T-cell (primary cell): ENCODE measurements around the gene RALB. TPM values are rescaled to one million over a fixed set of nuclear protein-coding genes. Genes with fewer than 3 reads are reported as not detected.

ENCODE experiments used
- ATAC-seq, 4 experiments: fragments of 200-7000 bp in 3 of 4; fragments of 150-1000 bp in 1 of 4; cut with Tn5 transposase; replicated peaks in 1 of 4; 1 replicate in 3 of 4; 2 replicates in 1 of 4; pipeline ENCODE4 v1.10.0; 2021; ENCODE audit warnings: moderate library complexity in 3 of 4, mild to moderate bottlenecking in 2 of 4, moderate number of reproducible peaks in 1 of 4
- CTCF ChIA-PET, 2 donors: fragments of 300-600 bp; sonication (Branson Sonifier 250); formaldehyde crosslinking; loops; one replicate each; lab custom pipeline; 2022; ENCODE audit warnings: antibody characterized with exemption in 2 of 2; lab: Charles Lee
- POLR2A ChIA-PET, 2 donors: fragments of 300-600 bp; sonication (Branson Sonifier 250); formaldehyde crosslinking; loops; one replicate each; lab custom pipeline; 2022; ENCODE audit warnings: antibody characterized with exemption in 2 of 2; lab: Charles Lee
- DNase-seq, 35 experiments: peaks; one replicate each; pipeline versions ENCODE4 v3.0.0 to v3.0.0-alpha.2; 2013 to 2023
- H3K27ac ChIP-seq: one replicate; pipeline ENCODE4 v1.5.1; 2013; ENCODE audit warnings: low read length
- H3K27me3 ChIP-seq, 2 experiments: replicated peaks in 1 of 2; 1 replicate in 1 of 2; 2 replicates in 1 of 2; pipeline versions ENCODE4 v1.6.1 to v1.7.0; 2013; ENCODE audit warnings: low read length in 1 of 2, mixed read lengths in 1 of 2; ENCODE audit not compliant: control insufficient read depth in 2 of 2, insufficient read depth in 2 of 2; ENCODE audit errors: extremely low read depth in 1 of 2
- H3K36me3 ChIP-seq, 2 donors: 1 replicate in 1 of 2; 2 replicates in 1 of 2; pipeline versions ENCODE4 v1.6.1 to v1.7.0; 2013; ENCODE audit warnings: low read length in 1 of 2; ENCODE audit not compliant: control insufficient read depth in 2 of 2, insufficient read depth in 1 of 2; ENCODE audit errors: extremely low read depth in 1 of 2
- H3K4me1 ChIP-seq, 2 experiments: 1 replicate in 1 of 2; 2 replicates in 1 of 2; pipeline versions ENCODE4 v1.6.1 to v1.7.0; 2013; ENCODE audit warnings: low read length in 2 of 2, mixed read lengths in 1 of 2; ENCODE audit not compliant: insufficient read depth in 2 of 2, control insufficient read depth in 1 of 2; ENCODE audit errors: extremely low read depth in 1 of 2
- H3K4me3 ChIP-seq, 2 donors: 1 replicate in 1 of 2; 2 replicates in 1 of 2; pipeline versions ENCODE4 v1.5.1 to v1.7.0; 2013; ENCODE audit warnings: mild to moderate bottlenecking in 2 of 2, low read length in 1 of 2, moderate library complexity in 1 of 2; ENCODE audit not compliant: control insufficient read depth in 1 of 2; ENCODE audit errors: extremely low read depth in 1 of 2
- H3K9me3 ChIP-seq: 2 replicates; pipeline ENCODE4 v1.7.0; 2013
- H3K27ac Mint-ChIP-seq, 2 donors: one replicate each; pipeline ENCODE4 v1.8.0; 2020 to 2021; ENCODE audit warnings: mild to moderate bottlenecking in 2 of 2, mixed read lengths in 2 of 2
- H3K27me3 Mint-ChIP-seq, 2 donors: one replicate each; pipeline ENCODE4 v1.8.0; 2021 to 2022; ENCODE audit warnings: mixed read lengths in 2 of 2
- H3K36me3 Mint-ChIP-seq: one replicate; pipeline ENCODE4 v1.8.0; 2021; ENCODE audit warnings: mixed read lengths
- H3K4me1 Mint-ChIP-seq, 3 donors: one replicate each; pipeline ENCODE4 v1.8.0; 2020 to 2022; ENCODE audit warnings: mixed read lengths in 3 of 3, mild to moderate bottlenecking in 1 of 3
- H3K4me3 Mint-ChIP-seq, 3 donors: one replicate each; pipeline ENCODE4 v1.8.0; 2020 to 2022; ENCODE audit warnings: mild to moderate bottlenecking in 3 of 3, mixed read lengths in 3 of 3, moderate library complexity in 3 of 3
- H3K9me3 Mint-ChIP-seq, 3 donors: one replicate each; pipeline ENCODE4 v1.8.0; 2020 to 2022; ENCODE audit warnings: mixed read lengths in 3 of 3
- WGBS: methylation state at CpG from one replicate; pipeline ENCODE4 v1.1.5; 2013; ENCODE audit warnings: missing lambda C conversion rate; ENCODE audit not compliant: insufficient coverage; 5-methylcytosine and 5-hydroxymethylcytosine counted together
- total RNA-seq, 35 experiments: library from RNA in 6 of 35; stranded (reverse) in 6 of 35; fragments of 120-200 nt in 1 of 35; gene quantifications; one replicate each; pipeline versions ENCODE4 v1.2.1 to v1.2.4 and lab custom pipeline; 2013 to 2026

Gene RALB
- total RNA-seq, 5 donors from 2014 or later (not counting 1 experiment from before 2014, with no cell fraction given), result 10.3 to 20.1 (median 12.9) TPM

DNA sequence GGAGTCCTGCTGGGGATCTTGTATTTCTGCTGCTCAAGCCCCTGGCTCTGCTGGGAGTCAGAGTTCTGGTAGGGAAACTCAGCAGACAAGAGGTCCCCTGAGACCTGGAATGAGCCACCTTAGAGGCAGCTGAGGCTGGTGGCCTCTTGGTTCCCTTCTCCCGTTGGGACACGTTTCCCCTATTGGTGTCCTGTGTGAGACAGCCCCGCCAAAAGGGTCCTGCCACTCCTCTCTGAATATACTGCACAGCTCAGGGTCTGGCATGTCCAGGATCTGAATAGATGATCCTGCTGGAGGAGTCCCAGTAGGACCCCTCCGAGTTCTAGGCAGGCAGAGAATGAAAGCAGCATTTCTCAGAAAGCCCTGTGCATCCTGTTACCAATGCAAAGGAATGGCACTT is 2.0 kb upstream of the RALB start:
- Mint-ChIP-seq H3K27ac (no peak overlapping the region), H3K9me3 (no peaks in the 10 kb centered on the region), H3K4me3 (no peak overlapping the region), H3K4me1 (peaks cover 28 to 36% (median 28%) of the 10 kb centered on the region in 3 donors), H3K36me3 (no peaks in the 10 kb centered on the region), H3K27me3 (peaks cover 14 to 17% of the 10 kb centered on the region in 2 donors)
- peaks cover 6 to 16% of the 10 kb centered on the region in 2 experiments for H3K4me1 ChIP-seq
- no peaks in the 10 kb centered on the region for H3K36me3 ChIP-seq
- POLR2A ChIA-PET, result interaction anchor here in 1 of 2 donors (1.0 kb wide), 1 partner anchor 14 kb away, joined by 3 read pairs; no protein-coding TSS in a partner anchor
- DNase-seq (no peak), ATAC-seq (no peak)
- CTCF ChIA-PET, result interaction anchor here in 1 of 2 donors (2.0 kb wide), 1 partner anchor 18 kb away, joined by 12 read pairs; no protein-coding TSS in a partner anchor
- H3K27ac ChIP-seq, result no peak overlapping the region
- 93% methylated on average over 4 of the region's 4 CpGs for WGBS
- peaks cover 0 to 23% of the 10 kb centered on the region in 2 experiments for H3K27me3 ChIP-seq
- H3K9me3 ChIP-seq, result no peaks in the 10 kb centered on the region
- H3K4me3 ChIP-seq, result no peak overlapping the region

DNA sequence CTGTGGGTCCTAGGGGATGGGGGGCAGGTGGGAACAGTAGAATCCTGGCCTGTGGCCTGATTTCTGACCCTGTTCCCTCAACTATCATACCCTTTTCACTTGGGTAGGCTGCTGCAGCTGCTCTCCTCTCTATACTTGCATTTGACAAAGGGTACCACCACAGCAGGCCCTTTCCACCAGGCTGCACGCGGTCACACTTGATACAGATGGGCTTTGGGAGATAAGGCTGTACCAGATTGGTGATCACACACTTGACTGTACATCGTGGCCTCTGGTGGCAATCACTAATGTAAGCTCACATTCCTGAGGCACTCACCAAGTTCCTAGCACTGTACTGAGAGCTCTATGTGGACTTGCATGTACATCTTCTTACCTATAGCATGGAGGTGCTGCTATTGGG is 1.6 kb upstream of the RALB start:
- ATAC-seq, result no peak
- WGBS, result no CpG with 5 or more reads among the region's 3 CpGs
- Histone ChIP-seq H3K4me1 (peaks cover 6 to 16% of the 10 kb centered on the region in 2 experiments), H3K9me3 (no peaks in the 10 kb centered on the region), H3K36me3 (no peaks in the 10 kb centered on the region), H3K4me3 (no peak overlapping the region), H3K27ac (no peak overlapping the region), H3K27me3 (peaks cover 0 to 19% of the 10 kb centered on the region in 2 experiments)
- CTCF ChIA-PET, result interaction anchor here in 1 of 2 donors (2.0 kb wide), 1 partner anchor 19 kb away, joined by 12 read pairs; no protein-coding TSS in a partner anchor
- H3K4me3 Mint-ChIP-seq, result no peak overlapping the region
- no peaks in the 10 kb centered on the region for H3K9me3 Mint-ChIP-seq
- peaks cover 14 to 17% of the 10 kb centered on the region in 2 donors for H3K27me3 Mint-ChIP-seq
- H3K36me3 Mint-ChIP-seq, result peaks cover 3% of the 10 kb centered on the region
- no peak for DNase-seq
- peaks cover 33 to 39% (median 33%) of the 10 kb centered on the region in 3 donors for H3K4me1 Mint-ChIP-seq
- POLR2A ChIA-PET, result interaction anchor here (0.6 to 1.0 kb wide), 2 partner anchors 15 to 45 kb away, joined by 3 read pairs; no protein-coding TSS in a partner anchor
- H3K27ac Mint-ChIP-seq, result no peak overlapping the region

DNA sequence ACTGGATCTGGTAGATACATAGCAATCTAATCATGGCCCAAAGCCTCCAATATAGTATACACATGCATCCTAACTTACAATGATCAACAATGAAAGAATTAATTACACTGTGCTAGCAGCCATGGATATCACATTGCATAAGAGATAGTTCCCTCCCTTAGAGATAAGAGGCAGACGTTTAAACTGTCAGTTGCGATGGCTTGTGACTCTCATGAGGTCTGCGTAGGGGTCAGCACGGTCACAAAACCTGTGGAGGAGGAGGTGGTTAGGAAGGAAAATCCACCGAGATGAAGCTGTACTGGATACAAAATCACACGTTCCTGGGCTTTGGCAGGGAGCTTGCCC is 800 bp upstream of the RALB start:
- WGBS, result 39% methylated on average over 3 of the region's 6 CpGs
- ChIA-PET CTCF (interaction anchor here (0.9 to 2.0 kb wide), 5 partner anchors 20 to 239 kb away, joined by 3 to 12 read pairs (median 7); partner anchors contain the start of genes TMEM185B (in 2 of the 2) and EPB41L5 (in 1 of the 2)), POLR2A (interaction anchor here (0.6 to 1.5 kb wide), 5 partner anchors 20 to 267 kb away, joined by 3 to 8 read pairs (median 4); partner anchors contain the start of gene TMEM185B (in 1 of the 2))
- ATAC-seq, result no peak
- peak overlapping the region; percentile 96 for H3K27ac Mint-ChIP-seq
- Histone ChIP-seq H3K4me1 (peaks cover 6 to 16% of the 10 kb centered on the region in 2 experiments), H3K9me3 (no peaks in the 10 kb centered on the region), H3K36me3 (no peaks in the 10 kb centered on the region), H3K27ac (peak overlapping the region; percentile 59), H3K27me3 (peaks cover 0 to 11% of the 10 kb centered on the region in 2 experiments), H3K4me3 (peak overlapping the region; percentile 82 to 97)
- no peak for DNase-seq
- H3K36me3 Mint-ChIP-seq, result peaks cover 7% of the 10 kb centered on the region
- peaks cover 10 to 12% of the 10 kb centered on the region in 2 donors for H3K27me3 Mint-ChIP-seq
- H3K4me1 Mint-ChIP-seq, result peaks cover 40 to 45% (median 40%) of the 10 kb centered on the region in 3 donors
- peak overlapping the region; percentile 98 to 100 (median 100) for H3K4me3 Mint-ChIP-seq
- no peaks in the 10 kb centered on the region for H3K9me3 Mint-ChIP-seq

- Mint-ChIP-seq H3K9me3 (no peaks in the 10 kb centered on the region), H3K4me1 (peaks cover 52 to 58% (median 53%) of the 10 kb centered on the region in 3 donors), H3K4me3 (peak overlapping the region; percentile 85 to 100 (median 93)), H3K36me3 (peaks cover 11% of the 10 kb centered on the region), H3K27ac (peak overlapping the region; percentile 64 to 84), H3K27me3 (peaks cover 4 to 7% of the 10 kb centered on the region in 2 donors)
- peak in 25 of 35 experiments; percentile 6 to 60 (median 20) for DNase-seq
- no peaks in the 10 kb centered on the region for H3K9me3 ChIP-seq
- POLR2A ChIA-PET, result interaction anchor here in 1 of 2 donors (1.5 kb wide), 1 partner anchor 22 kb away, joined by 8 read pairs; no protein-coding TSS in a partner anchor
- H3K4me1 ChIP-seq, result peaks cover 6 to 16% of the 10 kb centered on the region in 2 experiments
- ATAC-seq, result peak; percentile 33 to 50 (median 48)
- H3K36me3 ChIP-seq, result no peaks in the 10 kb centered on the region
- CTCF ChIA-PET, result interaction anchor here in 1 of 2 donors (1.0 to 1.8 kb wide), 3 partner anchors 30 to 240 kb away, joined by 3 to 12 read pairs (median 7); partner anchors contain the start of genes EPB41L5 and TMEM185B
- peaks cover 0 to 4% of the 10 kb centered on the region in 2 experiments for H3K27me3 ChIP-seq
- H3K4me3 ChIP-seq, result peak overlapping the region; percentile 82 to 97
- WGBS, result under 1% methylated on average over 56 of the region's 60 CpGs
- peak overlapping the region; percentile 17 for H3K27ac ChIP-seq
These were observed 600 bp downstream of the RALB start for GRCh38 chr2:120253021-120253882.

- ATAC-seq (no peak), DNase-seq (no peak)
- Histone ChIP-seq H3K27ac (no peak overlapping the region), H3K4me1 (peaks cover 6 to 16% of the 10 kb centered on the region in 2 experiments), H3K4me3 (peak overlapping the region in 1 of 2 donors; percentile 82), H3K27me3 (no peaks in the 10 kb centered on the region), H3K9me3 (no peaks in the 10 kb centered on the region), H3K36me3 (no peaks in the 10 kb centered on the region)
- peak overlapping the region; percentile 2 to 41 for H3K27ac Mint-ChIP-seq
- peak overlapping the region; percentile 85 to 100 (median 93) for H3K4me3 Mint-ChIP-seq
- H3K9me3 Mint-ChIP-seq, result no peaks in the 10 kb centered on the region
- 90% methylated on average over 3 of the region's 8 CpGs for WGBS
- H3K36me3 Mint-ChIP-seq, result peaks cover 16% of the 10 kb centered on the region
- peaks cover 0 to 3% of the 10 kb centered on the region in 2 donors for H3K27me3 Mint-ChIP-seq
- H3K4me1 Mint-ChIP-seq, result peaks cover 54 to 62% (median 57%) of the 10 kb centered on the region in 3 donors
- CTCF ChIA-PET, result no interaction called here
- POLR2A ChIA-PET, result interaction anchor here in 1 of 2 donors (0.5 kb wide), 1 partner anchor 23 kb away, joined by 3 read pairs; no protein-coding TSS in a partner anchor
These were observed 1.5 kb downstream of the RALB start for GRCh38 chr2:120254178-120254577.

- no peaks in the 10 kb centered on the region for H3K36me3 ChIP-seq
- no peak overlapping the region for H3K4me3 ChIP-seq
- 100% methylated on average over 3 of the region's 6 CpGs for WGBS
- Mint-ChIP-seq H3K4me1 (peaks cover 54 to 62% (median 59%) of the 10 kb centered on the region in 3 donors), H3K4me3 (peak overlapping the region in 2 of 3 donors; percentile 85 to 100), H3K9me3 (peaks cover 0 to under 1% (median 0%) of the 10 kb centered on the region in 3 donors), H3K36me3 (peaks cover 18% of the 10 kb centered on the region), H3K27me3 (no peaks in the 10 kb centered on the region), H3K27ac (peak overlapping the region in 1 of 2 donors; percentile 13)
- no peaks in the 10 kb centered on the region for H3K27me3 ChIP-seq
- H3K4me1 ChIP-seq, result peaks cover 6 to 16% of the 10 kb centered on the region in 2 experiments
- H3K27ac ChIP-seq, result no peak overlapping the region
- ATAC-seq (no peak), DNase-seq (no peak)
- H3K9me3 ChIP-seq, result no peaks in the 10 kb centered on the region
- ChIA-PET CTCF (interaction anchor here in 1 of 2 donors (0.6 kb wide), 1 partner anchor 19 kb away, joined by 7 read pairs; no protein-coding TSS in a partner anchor), POLR2A (no interaction called here)
These were observed 2.4 kb downstream of the RALB start for GRCh38 chr2:120255071-120255470.
